OCI-LY3 (cell line): ENCODE data around the gene KRT5.
"Not testable (repeated sequence)": the region's sequence is repeated elsewhere in the genome, so short reads cannot be mapped to it uniquely, and the experiment has no call there.

Source experiments
- H2AFZ ChIP-seq: fragments of 200-600, 300-600 bp; shearing (Covaris generic); 2 replicates; pipeline ENCODE4 v1.6.0; 2014; ENCODE audit warnings: antibody characterized with exemption, low read depth, low read length
- H3K27ac ChIP-seq: fragments of 200-600, 300-600 bp; sonication (generic); 2 replicates; pipeline ENCODE4 v1.5.1; 2014; ENCODE audit warnings: mild to moderate bottlenecking, low read length, moderate library complexity, mixed read lengths
- H3K27me3 ChIP-seq: fragments of 200-600, 300-600 bp; sonication (generic); 2 replicates; pipeline ENCODE4 v1.6.1; 2014; ENCODE audit warnings: low read depth, low read length, mixed read lengths
- H3K36me3 ChIP-seq: fragments of 200-600, 300-600 bp; sonication (generic); replicated peaks from 2 replicates; pipeline ENCODE3; 2014; ENCODE audit warnings: low read depth, low read length, mixed read lengths
- H3K4me1 ChIP-seq: fragments of 300-600, 200-600 bp; sonication (generic); 2 replicates; pipeline ENCODE4 v1.6.1; 2014; ENCODE audit warnings: low read length, mixed read lengths
- H3K4me2 ChIP-seq: fragments of 200-600, 300-600 bp; sonication (generic); 2 replicates; pipeline ENCODE4 v1.6.1; 2014; ENCODE audit warnings: low read length, mixed read lengths
- H3K4me3 ChIP-seq: fragments of 300-600, 200-600 bp; sonication (generic); 2 replicates; pipeline ENCODE4 v1.5.1; 2014; ENCODE audit warnings: antibody characterized with exemption, mild to moderate bottlenecking, low read length, moderate library complexity
- H3K79me2 ChIP-seq: fragments of 300-600, 200-600 bp; shearing (Covaris generic); 2 replicates; pipeline ENCODE4 v1.6.1; 2014; ENCODE audit warnings: mild to moderate bottlenecking, low read length, mixed read lengths
- H3K9ac ChIP-seq: fragments of 300-600, 200-600 bp; shearing (Covaris generic); 2 replicates; pipeline ENCODE4 v1.6.0; 2014; ENCODE audit warnings: mild to moderate bottlenecking, low read length, moderate library complexity
- H3K9me3 ChIP-seq: fragments of 200-600, 300-600 bp; shearing (Covaris generic); 2 replicates; pipeline ENCODE4 v1.6.1; 2014; ENCODE audit warnings: low read length, mixed read lengths; ENCODE audit not compliant: insufficient read depth
- H4K20me1 ChIP-seq: fragments of 200-600, 300-600 bp; sonication (generic); 2 replicates; pipeline ENCODE4 v1.6.1; 2016; ENCODE audit warnings: low read length, mixed read lengths; ENCODE audit not compliant: insufficient read depth
- CTCF ChIP-seq: fragments of 200-600, 300-600 bp; sonication (generic); IDR thresholded peaks from 2 replicates; pipeline ENCODE4 v1.5.1; 2014; ENCODE audit warnings: antibody characterized with exemption, low read length, low read depth
- EZH2phosphoT487 ChIP-seq: fragments of 200-600 bp; shearing (Covaris generic); IDR thresholded peaks from 2 replicates; pipeline ENCODE4 v1.6.1; 2018; ENCODE audit warnings: antibody characterized with exemption, mixed run types, low read depth

Gene KRT5

GRCh38 chr12:52506858-52507715, 13.1 kb downstream of the KRT5 start:
- peak overlapping the region; percentile 24 for H3K4me2 ChIP-seq
- peak overlapping the region; percentile 62; the same call in 1 of the 2 replicates for H2AFZ ChIP-seq
- peaks cover 27% of the 10 kb centered on the region for H3K4me1 ChIP-seq
- H3K4me3 ChIP-seq, result no peak overlapping the region
- TF ChIP-seq CTCF, result peak; percentile 63
- TF ChIP-seq EZH2phosphoT487, result no peak
- H3K27ac ChIP-seq, result no peak overlapping the region
- peaks cover 16% of the 10 kb centered on the region for H3K27me3 ChIP-seq
- H3K36me3 ChIP-seq, result no peaks in the 10 kb centered on the region
- no peak overlapping the region for H3K9ac ChIP-seq
- no peaks in the 10 kb centered on the region for H4K20me1 ChIP-seq
- no peaks in the 10 kb centered on the region for H3K9me3 ChIP-seq
- H3K79me2 ChIP-seq, result no peaks in the 10 kb centered on the region

GRCh38 chr12:52502877-52503276, 17.3 kb downstream of the KRT5 start:
- no peak overlapping the region for H2AFZ ChIP-seq
- H3K27me3 ChIP-seq, result peaks cover 6% of the 10 kb centered on the region
- H3K4me3 ChIP-seq, result no peak overlapping the region
- H3K4me2 ChIP-seq, result no peak overlapping the region
- no peaks in the 10 kb centered on the region for H3K36me3 ChIP-seq
- no peaks in the 10 kb centered on the region for H3K9me3 ChIP-seq
- TF ChIP-seq CTCF (no peak), EZH2phosphoT487 (no peak)
- no peak overlapping the region for H3K27ac ChIP-seq
- H3K4me1 ChIP-seq, result peaks cover 17% of the 10 kb centered on the region
- H4K20me1 ChIP-seq, result no peaks in the 10 kb centered on the region
- H3K9ac ChIP-seq, result no peak overlapping the region
- H3K79me2 ChIP-seq, result no peaks in the 10 kb centered on the region

GRCh38 chr12:52501490-52501889, 18.7 kb downstream of the KRT5 start:
- Histone ChIP-seq H3K27me3 (no peaks in the 10 kb centered on the region), H3K4me2 (no peak overlapping the region), H3K4me1 (peaks cover 20% of the 10 kb centered on the region), H4K20me1 (no peaks in the 10 kb centered on the region), H3K4me3 (no peak overlapping the region), H3K79me2 (no peaks in the 10 kb centered on the region), H3K27ac (no peak overlapping the region), H3K9me3 (no peaks in the 10 kb centered on the region), H3K9ac (no peak overlapping the region), H3K36me3 (no peaks in the 10 kb centered on the region), H2AFZ (no peak overlapping the region)
- TF ChIP-seq EZH2phosphoT487, result no peak

GRCh38 chr12:52500574-52500973, 19.6 kb downstream of the KRT5 start:
- not testable (repeated sequence) for H3K79me2 ChIP-seq, H3K4me2 ChIP-seq, H4K20me1 ChIP-seq, H3K9me3 ChIP-seq, H2AFZ ChIP-seq, H3K27ac ChIP-seq, H3K4me3 ChIP-seq, H3K9ac ChIP-seq, H3K27me3 ChIP-seq, H3K36me3 ChIP-seq
- H3K4me1 ChIP-seq, result peaks cover 29% of the 10 kb centered on the region

GRCh38 chr12:52499806-52500560, 20.2 kb downstream of the KRT5 start:
- Histone ChIP-seq H3K9me3 (no peaks in the 10 kb centered on the region), H3K79me2 (no peaks in the 10 kb centered on the region), H3K27me3 (no peaks in the 10 kb centered on the region), H3K27ac (no peak overlapping the region), H3K9ac (no peak overlapping the region), H4K20me1 (no peaks in the 10 kb centered on the region), H3K4me3 (no peak overlapping the region), H3K4me1 (peaks cover 35% of the 10 kb centered on the region), H3K36me3 (no peaks in the 10 kb centered on the region), H3K4me2 (no peak overlapping the region), H2AFZ (no peak overlapping the region)
- no peak for TF ChIP-seq EZH2phosphoT487
- no peak for TF ChIP-seq CTCF
